NB4 (cell line): ENCODE measurements around the gene OPCML.

ENCODE experiments used
- DNase-seq: peaks from one replicate; pipeline ENCODE4 v3.0.0; 2010; ENCODE audit warnings: low read depth
- H3K4me3 ChIP-seq: one replicate; pipeline ENCODE4 v1.5.1; 2011; ENCODE audit warnings: mild to moderate bottlenecking, low read depth, low read length, moderate library complexity
- CTCF ChIP-seq: IDR thresholded peaks from one replicate; pipeline ENCODE4 v1.5.1; 2012; ENCODE audit warnings: low read depth, low read length
- MAX ChIP-seq: IDR thresholded peaks from 2 replicates; pipeline ENCODE4 v1.6.1; 2011; ENCODE audit warnings: low read depth, low read length
- MYC ChIP-seq: IDR thresholded peaks from 2 replicates; pipeline ENCODE4 v1.6.1; 2011; ENCODE audit warnings: low read depth, low read length
- POLR2A ChIP-seq: IDR thresholded peaks from 2 replicates; pipeline ENCODE4 v1.6.1; 2011; ENCODE audit warnings: mild to moderate bottlenecking; ENCODE audit not compliant: insufficient read length; ENCODE audit errors: extremely low read depth

Gene OPCML

DNA sequence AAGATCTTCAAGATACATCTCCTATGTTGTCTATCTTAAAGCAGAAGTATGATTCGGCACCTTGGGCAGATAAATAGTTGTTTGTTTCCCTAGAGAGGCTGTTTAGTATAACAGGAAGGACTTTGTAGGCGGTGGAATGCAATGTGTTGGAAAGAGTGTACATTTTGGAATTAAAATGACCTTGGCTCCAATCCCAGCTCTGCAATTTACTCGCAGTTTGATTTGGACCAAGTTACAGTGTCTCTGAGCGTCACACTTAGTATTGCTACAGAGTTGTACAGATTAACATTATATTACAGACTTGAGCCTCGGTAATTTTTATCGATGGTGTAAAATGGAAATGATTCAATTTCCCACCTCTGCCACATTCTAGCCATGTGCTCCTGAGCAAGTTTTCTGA lies 265.3 kb downstream of the OPCML start:
- DNase-seq: no peak
- H3K4me3 ChIP-seq: no peak overlapping the region
- TF ChIP-seq POLR2A (no peak), MAX (no peak), MYC (no peak), CTCF (no peak)

DNA sequence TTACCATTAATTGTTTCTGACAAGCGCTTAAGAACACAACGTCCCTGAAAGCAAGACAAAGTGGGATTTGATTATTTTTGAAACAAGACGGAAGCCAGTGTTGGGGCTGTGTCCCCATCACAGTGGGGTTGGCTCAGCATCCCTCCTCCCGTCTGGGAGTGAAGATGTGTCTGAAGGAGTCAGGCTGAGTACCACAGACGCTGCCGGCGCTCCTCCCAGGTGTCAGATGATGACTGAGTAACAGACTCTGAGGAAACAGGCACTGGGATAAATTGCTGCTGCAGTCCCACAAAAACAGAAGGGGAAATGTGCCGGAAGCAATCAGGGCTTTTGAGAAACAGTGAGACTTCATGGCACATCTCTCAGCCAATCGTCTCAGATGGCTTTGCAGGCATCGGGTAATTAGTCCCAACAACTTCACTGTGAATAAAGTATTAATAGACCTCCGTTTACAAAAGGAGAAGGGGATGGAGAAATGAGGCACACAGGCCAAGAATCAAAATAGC lies 266.7 kb downstream of the OPCML start:
- TF ChIP-seq MAX (no peak), CTCF (no peak), POLR2A (no peak), MYC (no peak)
- DNase-seq: no peak
- H3K4me3 ChIP-seq: no peak overlapping the region

GRCh38 chr11:133263332-133263731 lies 269.0 kb downstream of the OPCML start:
- no peak overlapping the region for H3K4me3 ChIP-seq
- no peak for DNase-seq
- TF ChIP-seq MYC: no peak

DNA sequence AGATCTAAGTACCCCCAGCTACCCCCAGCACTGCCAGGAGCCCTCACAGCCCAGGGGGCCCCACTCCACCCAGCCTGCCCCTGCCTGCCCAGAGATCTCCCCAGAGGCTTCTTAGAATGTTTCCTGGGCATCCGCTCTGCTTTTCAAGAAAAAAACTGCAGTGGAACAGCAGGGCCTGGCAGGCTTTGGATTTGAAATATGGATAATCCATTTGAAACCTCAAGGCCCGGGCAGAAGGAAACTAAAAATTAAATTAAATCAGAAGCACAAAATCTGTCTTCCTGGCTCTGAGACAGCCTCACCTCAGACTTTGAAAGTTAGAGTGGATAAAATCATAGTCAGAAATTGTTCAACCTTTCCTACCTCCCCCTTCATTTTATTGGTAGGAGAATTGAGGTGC lies 273.6 kb downstream of the OPCML start:
- DNase-seq: no peak
- H3K4me3 ChIP-seq: no peak overlapping the region
- no peak for TF ChIP-seq POLR2A
- no peak for TF ChIP-seq MAX
- TF ChIP-seq CTCF: no peak

DNA sequence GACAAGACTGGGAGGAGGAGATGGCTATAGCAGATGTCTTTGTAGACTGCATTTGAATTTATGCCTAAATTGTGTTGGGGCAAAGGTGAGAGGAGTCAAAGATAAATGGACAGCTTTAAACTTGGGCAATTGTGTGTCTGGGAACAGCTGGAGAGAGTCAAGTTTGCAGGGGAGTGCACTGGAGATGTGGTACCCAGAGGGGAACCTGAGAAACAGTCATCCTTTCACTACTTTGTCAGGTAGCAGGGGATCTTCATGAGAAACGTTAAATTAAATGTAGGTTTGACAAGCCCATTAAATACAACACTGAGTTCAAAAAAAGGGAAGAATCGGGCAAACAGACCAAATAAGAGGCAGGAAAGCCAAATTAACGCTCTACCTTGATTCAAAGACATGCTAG lies 277.7 kb downstream of the OPCML start:
- DNase-seq: no peak

DNA sequence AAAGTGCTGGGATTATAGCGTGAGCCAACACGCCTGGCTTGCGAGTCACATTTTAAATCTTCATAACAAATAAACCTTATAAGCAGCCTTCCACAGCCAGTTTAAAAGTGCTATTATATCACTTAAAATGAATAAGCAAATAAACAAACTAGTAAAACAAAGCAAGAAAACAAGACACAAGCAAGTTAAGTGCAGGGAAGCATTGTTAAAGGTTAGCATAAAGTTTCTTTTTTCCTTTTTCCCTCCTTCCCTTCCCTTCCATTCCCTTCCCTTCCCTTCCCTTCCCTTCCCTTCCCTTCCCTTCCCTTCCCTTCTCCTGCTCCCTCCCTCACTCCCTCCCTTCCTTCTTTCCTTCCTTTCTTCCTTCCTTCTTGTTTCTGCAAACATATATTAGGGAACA lies 278.7 kb downstream of the OPCML start:
- no peak overlapping the region for H3K4me3 ChIP-seq
- no peak for TF ChIP-seq POLR2A
- no peak for TF ChIP-seq MYC
- no peak for TF ChIP-seq CTCF
- no peak for TF ChIP-seq MAX
- DNase-seq: no peak

More for the DNA sequence above, 277.7 kb downstream of the OPCML start:
- no peak overlapping the region for H3K4me3 ChIP-seq
- TF ChIP-seq MAX (no peak), MYC (no peak), POLR2A (no peak), CTCF (no peak)
